Measurements from ENCODE around the gene CFL2. TPM values are rescaled to one million over a fixed set of nuclear protein-coding genes. Genes with fewer than 3 reads are reported as not detected.
A peak's percentile ranks its signal among the peaks of the same experiment; 100 is the strongest.
"Not testable (repeated sequence)": the region's sequence is repeated elsewhere in the genome, so short reads cannot be mapped to it uniquely, and the experiment has no call there.

Gene CFL2
- total RNA-seq, 1 donor from 2014 or later = 47.0 TPM

DNA sequence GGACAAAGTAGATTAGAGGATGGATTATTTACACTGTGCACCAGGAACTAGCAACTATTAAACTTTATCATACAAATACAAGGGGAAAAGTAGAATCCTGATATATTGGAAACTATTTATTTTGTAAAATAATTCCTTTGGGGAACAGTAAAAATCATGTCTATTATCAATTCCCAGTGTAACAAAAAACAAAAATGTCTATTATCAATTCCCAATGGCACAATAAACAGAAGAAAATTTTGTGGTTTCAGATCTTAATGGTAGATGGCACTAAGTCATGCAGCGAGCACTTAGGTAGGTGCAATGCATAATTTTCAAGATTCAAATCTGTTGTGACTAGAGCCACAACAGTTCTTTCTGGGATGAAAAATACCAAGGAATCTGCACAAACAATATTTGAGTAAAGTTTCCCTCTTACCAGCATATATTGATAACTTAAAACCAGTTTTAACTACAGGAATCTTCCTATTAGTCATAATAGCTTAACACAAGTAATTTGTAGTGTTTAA lies 13.7 kb downstream of the CFL2 start:
- TF ChIP-seq, protein P1, sequence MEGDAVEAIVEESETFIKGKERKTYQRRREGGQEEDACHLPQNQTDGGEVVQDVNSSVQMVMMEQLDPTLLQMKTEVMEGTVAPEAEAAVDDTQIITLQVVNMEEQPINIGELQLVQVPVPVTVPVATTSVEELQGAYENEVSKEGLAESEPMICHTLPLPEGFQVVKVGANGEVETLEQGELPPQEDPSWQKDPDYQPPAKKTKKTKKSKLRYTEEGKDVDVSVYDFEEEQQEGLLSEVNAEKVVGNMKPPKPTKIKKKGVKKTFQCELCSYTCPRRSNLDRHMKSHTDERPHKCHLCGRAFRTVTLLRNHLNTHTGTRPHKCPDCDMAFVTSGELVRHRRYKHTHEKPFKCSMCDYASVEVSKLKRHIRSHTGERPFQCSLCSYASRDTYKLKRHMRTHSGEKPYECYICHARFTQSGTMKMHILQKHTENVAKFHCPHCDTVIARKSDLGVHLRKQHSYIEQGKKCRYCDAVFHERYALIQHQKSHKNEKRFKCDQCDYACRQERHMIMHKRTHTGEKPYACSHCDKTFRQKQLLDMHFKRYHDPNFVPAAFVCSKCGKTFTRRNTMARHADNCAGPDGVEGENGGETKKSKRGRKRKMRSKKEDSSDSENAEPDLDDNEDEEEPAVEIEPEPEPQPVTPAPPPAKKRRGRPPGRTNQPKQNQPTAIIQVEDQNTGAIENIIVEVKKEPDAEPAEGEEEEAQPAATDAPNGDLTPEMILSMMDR (IDR thresholded peaks at IDR 0.05) = no peak
- Mint-ChIP-seq H3K9me3 (ENCODE audit: unreplicated experiment) (no peaks in the 10 kb centered on the region), H3K4me3 (ENCODE audit: unreplicated experiment) (no peak overlapping the region), H3K36me3 (ENCODE audit: unreplicated experiment) (no peaks in the 10 kb centered on the region), H3K4me1 (ENCODE audit: unreplicated experiment) (peaks cover 21% of the 10 kb centered on the region), H3K27me3 (ENCODE audit: unreplicated experiment) (no peaks in the 10 kb centered on the region), H3K27ac (ENCODE audit: unreplicated experiment) (peak overlapping the region; percentile 76)
- no peak for DNase-seq (ENCODE audit: extremely low spot score, unreplicated experiment)

DNA sequence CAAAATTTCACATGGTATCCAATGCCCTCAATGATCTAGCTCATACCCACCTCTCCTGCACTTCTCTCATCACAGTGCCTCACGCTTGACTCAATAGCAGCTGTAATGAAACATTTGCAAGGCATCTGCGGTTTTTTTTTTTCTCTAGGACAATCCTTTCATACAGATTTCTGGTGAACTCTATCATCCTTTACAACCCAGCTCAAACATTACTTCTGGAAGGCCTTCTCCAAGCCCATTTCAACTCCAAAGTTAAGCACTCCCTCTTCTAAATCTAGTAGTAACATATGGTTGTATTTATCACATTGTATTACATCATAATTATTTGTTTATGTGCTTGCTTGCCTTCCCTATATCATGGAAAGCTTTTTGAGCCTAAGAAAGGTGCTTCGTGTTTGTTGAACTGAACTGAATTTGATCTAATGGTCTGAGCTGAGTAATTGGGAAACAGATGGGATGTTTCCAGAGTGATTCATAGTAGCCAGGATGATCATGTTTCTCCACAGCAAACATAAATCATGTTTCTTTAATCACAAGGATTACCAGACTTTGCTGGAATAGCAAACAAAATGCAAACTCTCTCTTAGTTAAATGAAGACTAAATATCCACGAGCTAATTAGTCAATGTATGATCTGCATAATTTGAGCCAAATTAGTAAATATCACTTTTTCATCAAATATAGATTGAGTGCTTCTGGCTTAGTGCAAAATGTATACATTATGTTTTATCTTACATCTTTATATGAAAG lies 14.3 kb downstream of the CFL2 start:
- DNase-seq (ENCODE audit: extremely low spot score, unreplicated experiment) = no peak
- Mint-ChIP-seq H3K4me1 (ENCODE audit: unreplicated experiment) (peaks cover 17% of the 10 kb centered on the region), H3K27me3 (ENCODE audit: unreplicated experiment) (no peaks in the 10 kb centered on the region), H3K9me3 (ENCODE audit: unreplicated experiment) (no peaks in the 10 kb centered on the region), H3K27ac (ENCODE audit: unreplicated experiment) (peak overlapping the region; percentile 76), H3K36me3 (ENCODE audit: unreplicated experiment) (no peaks in the 10 kb centered on the region), H3K4me3 (ENCODE audit: unreplicated experiment) (no peak overlapping the region)
- TF ChIP-seq, protein P1 (IDR thresholded peaks at IDR 0.05) = no peak

DNA sequence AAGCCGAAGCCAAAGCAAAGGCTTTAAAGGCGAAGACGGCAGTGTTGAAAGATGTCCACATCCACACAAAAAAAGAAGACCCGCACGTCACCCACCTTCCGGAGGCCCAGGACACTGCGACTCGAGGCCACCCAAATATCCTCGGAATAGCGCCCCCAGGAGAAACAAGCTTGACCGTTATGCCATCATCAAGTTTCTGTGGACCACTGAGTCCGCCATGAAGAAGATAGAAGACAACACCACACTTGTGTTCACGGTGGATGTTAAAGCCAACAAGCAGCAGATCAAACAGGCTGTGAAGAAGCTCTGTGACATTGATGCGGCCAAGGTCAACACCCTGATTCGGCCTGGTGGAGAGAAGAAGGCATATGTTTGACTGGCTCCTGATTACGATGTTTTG lies 20.2 kb downstream of the CFL2 start:
- peak; percentile 38 for DNase-seq (ENCODE audit: extremely low spot score, unreplicated experiment)
- H3K4me1 Mint-ChIP-seq (ENCODE audit: unreplicated experiment); H3K4me3 Mint-ChIP-seq (ENCODE audit: unreplicated experiment); H3K9me3 Mint-ChIP-seq (ENCODE audit: unreplicated experiment); H3K27ac Mint-ChIP-seq (ENCODE audit: unreplicated experiment); H3K36me3 Mint-ChIP-seq (ENCODE audit: unreplicated experiment); H3K27me3 Mint-ChIP-seq (ENCODE audit: unreplicated experiment): not testable (repeated sequence)

DNA sequence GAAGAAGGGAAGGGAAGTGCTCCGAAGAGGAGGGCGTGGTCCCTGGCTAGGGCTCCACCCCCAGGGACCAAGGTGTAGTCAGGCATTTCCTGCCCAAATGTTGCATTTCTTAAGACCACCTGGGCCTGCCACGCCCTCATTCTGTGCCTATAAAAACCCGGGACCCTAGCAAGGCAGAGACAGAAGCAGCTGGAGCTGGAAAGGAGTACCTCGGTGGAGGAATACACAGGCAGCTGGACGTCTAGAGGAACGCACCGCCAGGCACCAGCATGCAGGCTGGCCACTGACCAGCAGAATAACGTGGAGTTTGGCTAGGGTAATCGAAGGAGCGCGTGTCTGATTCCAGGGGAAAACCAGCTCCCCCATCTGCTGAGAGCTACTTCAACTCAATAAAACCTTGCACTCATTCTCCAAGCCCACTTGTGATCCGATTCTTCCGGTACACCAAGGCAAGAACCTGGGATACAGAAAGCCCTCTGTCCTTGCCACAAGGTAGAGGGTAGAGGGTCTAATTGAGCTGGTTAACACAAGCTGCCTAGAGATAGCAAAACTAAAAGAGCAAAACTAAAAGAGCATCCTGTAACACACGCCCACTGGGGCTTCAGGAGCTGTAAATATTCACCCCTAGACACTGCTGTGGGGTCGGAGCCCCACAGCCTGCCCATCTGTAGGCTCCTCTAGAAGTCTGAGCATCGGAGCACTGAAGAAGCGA lies 21.0 kb downstream of the CFL2 start:
- H3K36me3 Mint-ChIP-seq (ENCODE audit: unreplicated experiment) = no peaks in the 10 kb centered on the region
- H3K27me3 Mint-ChIP-seq (ENCODE audit: unreplicated experiment) = no peaks in the 10 kb centered on the region
- TF ChIP-seq, protein P1 (IDR thresholded peaks at IDR 0.05) = no peak
- H3K27ac Mint-ChIP-seq (ENCODE audit: unreplicated experiment) = no peak overlapping the region
- H3K9me3 Mint-ChIP-seq (ENCODE audit: unreplicated experiment) = no peaks in the 10 kb centered on the region
- peak overlapping the region; percentile 68 for H3K4me3 Mint-ChIP-seq (ENCODE audit: unreplicated experiment)
- peaks cover 6% of the 10 kb centered on the region for H3K4me1 Mint-ChIP-seq (ENCODE audit: unreplicated experiment)
- peak; percentile 62 for DNase-seq (ENCODE audit: extremely low spot score, unreplicated experiment)

DNA sequence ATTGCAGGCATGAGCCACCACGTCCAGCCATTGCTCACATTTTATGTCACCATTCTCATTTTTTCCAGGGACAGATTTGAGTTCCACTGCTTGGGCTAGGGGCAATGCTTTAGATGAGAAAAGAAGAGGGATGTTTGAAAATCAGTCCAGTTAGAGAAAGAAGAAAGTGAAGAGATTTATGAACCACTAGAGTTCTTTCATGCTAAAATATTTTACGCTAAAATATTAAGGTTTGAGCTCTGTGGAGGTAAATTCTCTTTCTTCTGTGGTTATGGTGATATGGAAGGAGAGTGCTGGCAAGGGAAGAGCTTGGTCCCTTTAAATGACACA lies 21.5 kb downstream of the CFL2 start:
- Mint-ChIP-seq H3K27me3 (ENCODE audit: unreplicated experiment) (no peaks in the 10 kb centered on the region), H3K27ac (ENCODE audit: unreplicated experiment) (no peak overlapping the region)

More for the DNA sequence above, 21.5 kb downstream of the CFL2 start:
- Mint-ChIP-seq H3K4me3 (ENCODE audit: unreplicated experiment) (peak overlapping the region; percentile 68), H3K9me3 (ENCODE audit: unreplicated experiment) (no peaks in the 10 kb centered on the region), H3K4me1 (ENCODE audit: unreplicated experiment) (peaks cover 6% of the 10 kb centered on the region), H3K36me3 (ENCODE audit: unreplicated experiment) (no peaks in the 10 kb centered on the region)
- TF ChIP-seq, protein P1 (IDR thresholded peaks at IDR 0.05) = no peak
- no peak for DNase-seq (ENCODE audit: extremely low spot score, unreplicated experiment)

All from osteocyte (in vitro differentiated cells).